SK-N-MC (cell line): Measurements from ENCODE around the gene SMAD3.

ENCODE experiments used
- EZH2 ChIP-seq: fragments of 200-600 bp; sonication (generic); IDR thresholded peaks from one replicate; pipeline ENCODE4 v1.6.1; 2017; ENCODE audit warnings: antibody characterized with exemption
- FOXP2 ChIP-seq: optimal IDR thresholded peaks from 2 replicates; pipeline ENCODE3; 2011; ENCODE audit warnings: mild to moderate bottlenecking, moderate library complexity; ENCODE audit not compliant: insufficient read depth; ENCODE audit errors: extremely low read length, control extremely low read depth
- POLR2AphosphoS5 ChIP-seq: IDR thresholded peaks from 2 replicates; pipeline ENCODE4 v1.6.1; 2012; ENCODE audit warnings: mild to moderate bottlenecking, low read depth, low read length, borderline replicate concordance

DNA sequence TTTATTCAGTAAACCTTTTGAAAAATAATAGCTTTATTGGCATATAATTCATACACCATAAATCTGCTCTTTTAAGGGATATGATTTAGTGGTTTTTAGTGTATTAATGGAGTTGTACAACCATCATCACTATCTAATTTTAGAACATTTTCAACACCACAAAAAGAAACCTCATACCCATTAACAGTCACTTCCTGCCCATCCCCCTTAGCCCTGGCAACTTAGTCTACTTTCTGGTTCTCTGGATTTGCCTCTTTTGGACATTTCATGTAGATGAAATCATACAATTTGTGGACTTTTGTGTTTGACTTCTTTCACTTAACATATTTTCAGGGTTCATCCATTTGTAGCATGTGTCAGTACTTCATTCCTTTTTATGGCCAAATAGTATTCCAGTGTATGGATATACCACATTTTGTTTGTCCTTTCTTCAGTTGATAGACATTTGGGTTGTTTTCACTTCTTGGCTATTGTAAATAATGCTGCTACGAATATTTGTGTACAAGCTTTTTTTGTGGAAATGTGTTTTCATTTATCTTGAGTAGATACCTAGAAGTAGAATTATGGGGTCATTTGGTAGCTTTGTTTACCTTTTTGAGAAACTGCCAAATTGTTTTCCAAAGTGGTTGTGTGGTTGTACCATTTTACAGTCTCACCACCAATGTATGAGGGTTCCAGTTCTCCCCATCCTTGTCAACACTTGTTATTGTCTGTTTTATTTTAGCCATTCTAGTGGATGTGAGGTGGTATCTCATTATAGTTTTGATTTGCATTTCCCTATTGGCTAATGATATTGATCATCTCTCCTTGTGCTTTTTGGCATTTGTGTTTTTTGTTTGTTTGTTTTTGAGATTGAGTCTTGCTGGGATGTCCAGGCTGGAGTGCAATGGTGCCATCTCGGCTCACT is 45.8 kb downstream of the SMAD3 start:
- TF ChIP-seq EZH2 (no peak), FOXP2 (no peak), POLR2AphosphoS5 (no peak)
